ENCODE results near the gene SAPCD1. TPM values are rescaled to one million over a fixed set of nuclear protein-coding genes. Genes with fewer than 3 reads are reported as not detected.
A peak's percentile ranks its signal among the peaks of the same experiment; 100 is the strongest.

SAPCD1 gene
- total RNA-seq, 2 experiments from 2014 or later: 11.3 to 13.2 TPM

DNA sequence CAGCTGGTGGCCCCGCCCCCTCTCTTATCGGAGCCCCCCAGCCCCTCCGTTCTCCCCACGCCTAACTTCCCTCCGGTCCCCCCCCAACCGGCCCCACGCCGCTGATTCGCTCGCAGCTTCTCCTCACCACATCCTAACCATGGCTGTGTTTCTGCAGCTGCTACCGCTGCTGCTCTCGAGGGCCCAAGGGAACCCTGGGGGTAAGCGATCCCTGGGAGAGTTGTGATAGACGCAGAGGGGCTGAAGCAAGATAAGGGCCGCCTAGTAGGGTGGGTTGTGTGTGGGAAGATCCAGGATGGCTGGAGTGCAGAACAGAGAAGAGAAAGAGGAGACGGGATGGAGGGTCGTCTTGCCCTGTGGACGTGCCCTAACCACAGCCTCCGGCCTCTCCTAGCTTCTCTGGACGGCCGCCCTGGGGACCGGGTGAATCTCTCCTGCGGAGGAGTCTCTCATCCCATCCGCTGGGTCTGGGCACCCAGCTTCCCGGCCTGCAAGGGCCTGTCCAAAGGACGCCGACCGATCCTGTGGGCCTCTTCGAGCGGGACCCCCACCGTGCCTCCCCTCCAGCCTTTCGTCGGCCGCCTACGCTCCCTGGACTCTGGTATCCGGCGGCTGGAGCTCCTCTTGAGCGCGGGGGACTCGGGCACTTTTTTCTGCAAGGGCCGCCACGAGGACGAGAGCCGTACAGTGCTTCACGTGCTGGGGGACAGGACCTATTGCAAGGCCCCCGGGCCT is 39.0 kb upstream of the SAPCD1 start, which contains the start of gene MPIG6B:
TSS of gene MPIG6B (plus strand) at position 129 of the 735 bp plus-strand sequence. CDS start at position 140, 11 bp downstream.
- Mint-ChIP-seq H3K36me3 (no peaks in the 10 kb centered on the region), H3K27me3 (no peaks in the 10 kb centered on the region), H3K9me3 (no peaks in the 10 kb centered on the region), H3K27ac (no peak within 1 kb of the TSS), H3K4me1 (ENCODE audit: low read depth) (peaks cover 24% of the 10 kb centered on the region), H3K4me3 (no peak within 1 kb of the TSS)
- POLR2A ChIA-PET: no interaction called here
- intact Hi-C loops (cut with micrococcal nuclease): no loop called here
- no peak for DNase-seq
- CTCF ChIA-PET: interaction anchor here (1.0 kb wide), 1 partner anchor 31 kb away, joined by 4 read pairs; no protein-coding TSS in a partner anchor

DNA sequence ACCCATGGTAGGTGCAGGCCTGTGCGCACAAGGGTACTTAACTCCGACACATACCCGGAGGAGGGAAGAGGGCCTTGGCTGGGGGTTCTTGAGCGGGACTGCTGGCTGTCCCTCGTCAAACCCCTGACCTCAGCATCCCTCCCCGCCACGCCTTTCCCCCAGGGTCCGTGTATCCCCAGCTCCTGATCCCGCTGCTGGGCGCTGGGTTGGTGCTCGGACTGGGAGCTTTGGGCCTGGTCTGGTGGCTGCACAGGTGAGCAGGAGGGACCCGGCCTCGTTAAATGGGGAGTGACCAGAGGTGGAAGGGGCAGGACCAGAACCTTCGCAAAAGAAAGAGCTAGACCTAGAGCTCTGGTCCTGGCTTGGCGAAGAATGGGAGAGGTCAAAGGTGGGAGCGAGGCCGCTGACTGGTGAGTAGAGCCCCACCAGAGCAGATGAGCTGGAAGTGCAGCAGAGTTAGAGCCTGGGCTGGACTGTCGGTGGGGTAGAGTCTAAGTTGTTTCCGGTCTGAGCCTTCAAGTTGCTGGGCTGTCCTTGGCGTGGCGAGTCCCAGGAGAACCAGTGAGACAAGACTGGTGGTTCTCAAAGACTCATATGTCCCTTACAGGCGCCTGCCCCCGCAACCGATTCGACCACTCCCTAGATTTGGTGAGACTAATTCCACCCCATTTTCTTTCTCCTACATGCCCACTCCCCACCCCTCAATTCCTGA is 38.3 kb upstream of the SAPCD1 start:
- H3K27ac Mint-ChIP-seq: no peak overlapping the region
- H3K36me3 Mint-ChIP-seq: no peaks in the 10 kb centered on the region
- no peak overlapping the region for H3K4me3 Mint-ChIP-seq
- no peaks in the 10 kb centered on the region for H3K9me3 Mint-ChIP-seq
- CTCF ChIA-PET: interaction anchor here (1.0 kb wide), 1 partner anchor 32 kb away, joined by 4 read pairs; no protein-coding TSS in a partner anchor
- POLR2A ChIA-PET: interaction anchor here (1.2 kb wide), 1 partner anchor 89 kb away, joined by 4 read pairs; no protein-coding TSS in a partner anchor
- H3K4me1 Mint-ChIP-seq (ENCODE audit: low read depth): peaks cover 31% of the 10 kb centered on the region
- intact Hi-C loops (cut with micrococcal nuclease): no loop called here
- DNase-seq: no peak
- H3K27me3 Mint-ChIP-seq: no peaks in the 10 kb centered on the region

DNA sequence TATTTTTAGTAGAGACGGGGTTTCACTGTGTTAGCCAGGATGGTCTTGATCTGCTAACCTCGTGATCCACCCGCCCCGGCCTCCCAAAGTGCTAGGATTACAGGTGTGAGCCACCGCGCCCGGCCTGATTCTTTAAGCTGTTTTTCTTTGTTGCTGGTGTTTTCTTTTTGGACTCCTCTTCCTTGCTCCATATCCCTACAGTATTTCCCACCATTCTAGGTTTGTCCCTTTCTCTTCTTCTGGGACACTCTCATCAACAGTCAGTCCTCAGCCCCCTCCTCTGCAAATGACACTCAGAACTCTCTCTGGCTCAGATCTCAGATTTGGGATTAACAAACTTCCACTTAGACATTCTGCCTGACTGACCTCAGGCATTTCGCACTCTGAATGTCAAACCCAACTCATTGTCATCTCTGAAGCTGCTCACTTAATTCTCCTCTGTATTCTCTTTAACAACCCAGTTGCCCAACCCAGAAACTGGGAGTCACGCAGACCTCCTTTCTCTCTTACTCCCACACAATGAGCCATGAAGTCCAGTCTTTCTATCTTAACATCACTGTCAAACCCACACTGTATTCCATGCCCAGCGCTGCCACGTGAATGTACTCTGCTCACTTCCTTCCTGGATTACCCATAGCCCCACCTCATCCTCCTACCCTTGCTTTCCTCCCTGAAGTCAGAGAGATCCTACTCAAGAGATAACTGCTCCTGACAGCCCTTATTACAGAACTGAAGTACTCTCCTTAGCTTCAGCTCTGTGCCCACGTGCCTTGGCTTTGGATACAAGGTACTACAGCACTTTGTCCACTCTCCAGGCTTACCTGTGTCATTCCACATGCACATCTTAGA is 36.7 kb upstream of the SAPCD1 start:
- Mint-ChIP-seq H3K27me3 (no peaks in the 10 kb centered on the region), H3K4me3 (no peak overlapping the region), H3K4me1 (ENCODE audit: low read depth) (peaks cover 44% of the 10 kb centered on the region), H3K9me3 (no peaks in the 10 kb centered on the region), H3K36me3 (peaks cover 9% of the 10 kb centered on the region), H3K27ac (peak overlapping the region; percentile 19)
- ChIA-PET POLR2A (interaction anchor here (0.6 kb wide), 1 partner anchor 1130 kb away, joined by 3 read pairs; no protein-coding TSS in a partner anchor), CTCF (interaction anchor here (1.3 to 3.7 kb wide), 3 partner anchors 13 to 104 kb away, joined by 3 to 13 read pairs (median 8); no protein-coding TSS in a partner anchor)
- peak; percentile 36 for DNase-seq
- intact Hi-C loops (cut with micrococcal nuclease): no loop called here

DNA sequence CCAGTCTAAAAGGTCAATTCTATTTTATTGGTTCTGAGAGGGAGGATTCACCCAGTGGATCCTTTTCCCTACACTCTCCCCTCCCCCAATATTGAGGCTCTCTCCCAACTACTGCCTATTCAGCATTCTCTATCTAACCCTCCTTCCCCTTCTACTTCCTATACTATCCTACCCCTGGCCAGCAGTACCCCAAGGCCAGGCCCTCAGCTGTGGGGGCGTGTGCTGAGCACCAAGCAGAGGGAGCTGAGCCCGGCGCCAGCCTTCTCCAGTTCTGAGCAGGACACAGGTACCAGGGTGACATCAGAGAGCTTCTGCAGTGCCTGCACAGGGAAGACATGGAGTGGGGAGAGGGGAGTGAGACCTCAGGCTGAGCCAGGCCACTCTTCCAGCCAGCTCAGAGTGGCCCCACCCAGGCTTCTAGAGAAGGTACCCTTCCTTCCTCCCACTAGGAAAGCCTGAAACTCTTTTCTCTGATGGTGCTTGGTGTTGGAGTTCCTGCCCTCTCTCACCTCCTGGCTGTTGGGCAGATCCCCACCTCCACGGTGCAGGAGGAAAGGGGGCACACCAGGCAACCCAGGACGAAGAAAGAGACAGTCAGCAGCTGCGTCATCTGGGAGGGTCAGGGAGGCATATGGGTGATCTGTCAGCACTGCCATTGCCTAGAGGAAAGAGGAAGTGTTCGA is 35.3 kb upstream of the SAPCD1 start:
- Mint-ChIP-seq H3K4me1 (ENCODE audit: low read depth) (peaks cover 53% of the 10 kb centered on the region), H3K27me3 (no peaks in the 10 kb centered on the region), H3K27ac (peak overlapping the region; percentile 76), H3K36me3 (peaks cover 17% of the 10 kb centered on the region), H3K9me3 (no peaks in the 10 kb centered on the region), H3K4me3 (no peak overlapping the region)
- CTCF ChIA-PET: interaction anchor here (1.0 to 4.2 kb wide), 4 partner anchors 11 to 136 kb away, joined by 4 to 40 read pairs (median 10); partner anchors contain the start of gene MSH5
- DNase-seq: peak; percentile 37
- intact Hi-C loops (cut with micrococcal nuclease): no loop called here
- POLR2A ChIA-PET: interaction anchor here (0.6 kb wide), 1 partner anchor 106 kb away, joined by 3 read pairs; no protein-coding TSS in a partner anchor

DNA sequence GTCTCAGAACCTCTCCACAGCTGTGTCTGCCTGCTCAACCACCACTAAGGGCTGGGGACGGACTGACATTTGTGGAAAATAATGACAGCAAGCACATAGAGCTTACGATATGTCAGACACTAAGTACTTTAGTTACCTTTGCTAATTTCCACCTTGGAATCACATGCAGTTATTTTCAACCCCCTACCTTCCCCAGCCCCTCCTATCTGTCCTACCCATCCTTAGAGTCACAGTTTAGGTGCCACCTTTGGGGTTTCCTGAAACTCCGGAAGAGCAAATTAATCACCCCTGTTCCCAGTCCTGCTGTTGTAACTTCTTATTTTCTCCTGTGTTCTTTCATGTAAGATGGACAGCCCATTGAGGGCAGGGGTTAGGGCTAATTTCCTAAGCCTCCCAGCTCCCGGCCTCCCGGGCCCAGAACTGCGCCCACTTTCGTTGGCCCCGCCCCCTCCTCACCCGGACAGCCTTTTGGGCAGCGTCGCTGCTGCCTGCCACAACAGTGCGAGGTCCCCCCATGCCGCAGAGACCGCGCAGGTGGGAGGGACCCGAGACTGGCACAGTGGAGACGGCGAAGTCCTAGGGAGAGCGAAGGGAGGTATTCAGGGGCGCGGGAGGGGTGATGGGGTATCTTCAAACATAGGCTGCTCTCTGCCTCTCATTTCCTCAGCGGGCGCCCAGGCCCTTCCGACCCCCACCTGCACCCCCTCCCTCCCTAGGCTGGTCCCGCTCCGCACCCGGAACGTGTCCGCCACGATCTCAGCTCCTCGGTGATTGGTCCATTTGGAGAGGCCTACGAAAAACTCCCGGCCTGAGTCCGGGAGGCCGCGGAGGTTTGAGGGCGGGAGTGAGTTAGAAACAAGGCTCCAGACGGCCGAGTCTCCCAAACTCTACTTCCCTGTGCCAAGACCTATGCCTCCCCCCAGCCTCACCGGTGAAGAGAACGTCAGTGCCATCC is 34.5 kb upstream of the SAPCD1 start:
- intact Hi-C loops (cut with micrococcal nuclease): no loop called here
- Mint-ChIP-seq H3K36me3 (peaks cover 21% of the 10 kb centered on the region), H3K27ac (peak overlapping the region; percentile 76), H3K4me1 (ENCODE audit: low read depth) (peaks cover 54% of the 10 kb centered on the region), H3K4me3 (no peak overlapping the region), H3K9me3 (no peaks in the 10 kb centered on the region), H3K27me3 (no peaks in the 10 kb centered on the region)
- no peak for DNase-seq
- ChIA-PET POLR2A (interaction anchor here (0.6 to 2.5 kb wide), 2 partner anchors 11 to 106 kb away, joined by 3 to 11 read pairs; partner anchors contain the start of gene MSH5), CTCF (interaction anchor here (0.8 to 4.2 kb wide), 4 partner anchors 12 to 135 kb away, joined by 3 to 40 read pairs (median 8); partner anchors contain the start of gene MSH5)

DNA sequence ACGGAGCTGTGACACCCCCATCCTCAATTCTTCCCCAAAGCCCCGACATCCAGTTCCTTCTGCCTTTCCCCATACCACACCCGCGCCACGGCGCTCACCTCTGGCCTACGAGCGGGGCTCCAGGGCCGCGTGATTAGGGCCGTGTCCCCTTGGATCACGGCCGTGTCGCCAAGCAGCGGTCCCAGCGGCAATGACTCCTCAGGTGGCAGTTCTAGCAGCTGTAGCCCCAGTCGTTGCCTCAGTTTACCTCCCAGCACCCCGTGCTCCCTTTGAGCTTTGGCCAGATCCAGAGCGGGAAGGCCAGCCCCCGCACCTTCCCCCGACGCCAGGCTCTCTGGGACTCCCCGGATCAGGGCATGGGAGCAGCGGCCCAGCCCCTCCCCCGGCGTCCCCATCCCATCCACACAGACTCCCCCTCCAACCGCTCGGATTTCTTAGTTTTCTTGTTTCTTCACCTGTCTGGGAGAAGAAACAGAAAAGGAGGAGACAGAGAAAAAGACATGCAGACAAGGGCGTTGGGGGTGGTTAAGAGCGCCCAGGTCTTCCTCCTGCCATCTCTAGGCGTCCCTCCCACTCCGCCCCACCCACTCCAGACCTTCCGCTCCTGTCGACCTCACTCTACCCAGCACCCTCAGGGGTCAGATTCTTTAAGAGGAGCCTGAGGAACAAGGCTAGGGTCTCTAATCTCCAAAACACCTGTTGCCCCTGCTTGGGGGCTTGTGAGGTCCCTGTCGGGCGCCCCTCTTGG is 33.5 kb upstream of the SAPCD1 start, which contains the start of gene DDAH2:
TSS of gene DDAH2 (minus strand) at position 533 of the 748 bp plus-strand sequence. CDS start at position 395, 138 bp downstream.
- Mint-ChIP-seq H3K27ac (peak within 1 kb of the TSS; percentile 43), H3K4me3 (peak within 1 kb of the TSS; percentile 80), H3K4me1 (ENCODE audit: low read depth) (peaks cover 63% of the 10 kb centered on the region), H3K36me3 (peaks cover 31% of the 10 kb centered on the region), H3K27me3 (no peaks in the 10 kb centered on the region), H3K9me3 (no peaks in the 10 kb centered on the region)
- CTCF ChIA-PET: interaction anchor here (0.6 to 4.2 kb wide), 14 partner anchors 11 to 134 kb away, joined by 3 to 40 read pairs (median 6); partner anchors contain the start of genes HSPA1B, LSM2, LY6G6D and MSH5
- POLR2A ChIA-PET: interaction anchor here (0.7 to 2.5 kb wide), 4 partner anchors 10 to 105 kb away, joined by 3 to 11 read pairs (median 4); partner anchors contain the start of gene MSH5
- intact Hi-C loops (cut with micrococcal nuclease): loop anchor here (1.0 kb wide), 1 partner anchor 40 kb away; no protein-coding TSS in a partner anchor
- no peak for DNase-seq

DNA sequence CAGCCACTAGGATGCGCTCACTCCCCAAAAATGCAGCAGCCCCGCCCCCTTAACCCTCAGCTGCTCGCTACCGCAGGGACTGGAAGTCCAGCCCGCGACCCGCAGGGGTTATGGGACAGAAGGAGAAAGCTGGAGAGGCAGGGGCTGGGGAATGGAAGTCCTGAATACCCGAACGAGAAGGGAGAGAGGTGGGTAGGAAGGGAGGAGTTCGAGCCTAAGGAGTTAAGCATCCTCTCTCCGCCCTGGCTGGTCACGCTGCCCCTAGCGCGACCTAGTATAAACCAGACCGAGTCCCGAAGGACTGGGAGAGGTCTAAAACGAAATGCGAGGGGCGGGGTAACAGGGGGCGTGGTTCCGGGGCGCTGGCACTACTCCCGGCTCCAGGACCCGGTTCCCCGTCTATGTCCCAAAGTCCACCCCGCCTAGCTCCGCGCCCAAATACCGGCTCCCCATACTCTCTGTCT is 32.9 kb upstream of the SAPCD1 start:
- POLR2A ChIA-PET: interaction anchor here (0.7 to 2.5 kb wide), 4 partner anchors 9 to 105 kb away, joined by 3 to 11 read pairs (median 4); partner anchors contain the start of gene MSH5
- Mint-ChIP-seq H3K4me1 (ENCODE audit: low read depth) (peaks cover 69% of the 10 kb centered on the region), H3K27me3 (no peaks in the 10 kb centered on the region), H3K36me3 (peaks cover 37% of the 10 kb centered on the region), H3K4me3 (peak overlapping the region; percentile 80), H3K9me3 (no peaks in the 10 kb centered on the region), H3K27ac (peak overlapping the region; percentile 43)
- CTCF ChIA-PET: interaction anchor here (0.6 to 4.2 kb wide), 17 partner anchors 10 to 134 kb away, joined by 3 to 40 read pairs (median 5); partner anchors contain the start of genes ABHD16A, HSPA1A, HSPA1B and HSPA1L
- intact Hi-C loops (cut with micrococcal nuclease): loop anchor here (1.0 kb wide), 1 partner anchor 40 kb away; no protein-coding TSS in a partner anchor
- peak; percentile 84 for DNase-seq

DNA sequence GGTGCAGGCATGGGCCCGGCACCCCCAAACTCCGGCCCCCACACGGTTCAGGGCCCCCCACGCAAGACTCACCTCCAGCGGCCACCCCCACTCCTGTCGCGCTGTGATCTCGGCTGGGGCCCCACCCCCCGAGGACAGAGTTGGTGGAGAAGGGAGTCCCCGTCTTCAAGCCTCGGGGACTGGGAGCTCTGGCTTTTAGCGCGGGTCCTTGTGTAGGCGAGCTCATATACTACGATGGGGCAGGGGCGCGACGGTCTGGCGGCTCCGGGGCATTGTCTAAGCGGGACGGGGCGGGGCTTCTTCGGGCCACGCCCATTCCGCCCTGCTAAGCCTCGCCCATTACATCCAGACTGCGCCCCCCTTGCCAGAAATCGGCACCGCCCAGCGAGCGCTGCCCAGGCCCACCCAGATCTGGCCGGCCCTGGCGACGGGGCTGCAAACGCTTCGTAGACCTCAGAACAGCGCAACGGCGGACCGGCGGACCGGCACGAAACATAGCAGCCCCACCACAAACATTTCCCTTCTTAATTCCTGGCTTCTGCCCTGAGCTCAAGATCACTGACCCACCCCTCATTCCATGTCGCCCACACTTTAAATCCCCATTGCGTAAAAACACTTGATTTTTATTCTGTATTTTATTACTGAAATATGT is 32.4 kb upstream of the SAPCD1 start:
- Mint-ChIP-seq H3K36me3 (peaks cover 42% of the 10 kb centered on the region), H3K27ac (no peak overlapping the region), H3K9me3 (no peaks in the 10 kb centered on the region), H3K4me3 (peak overlapping the region; percentile 80), H3K27me3 (no peaks in the 10 kb centered on the region), H3K4me1 (ENCODE audit: low read depth) (peaks cover 69% of the 10 kb centered on the region)
- CTCF ChIA-PET: interaction anchor here (0.7 to 4.2 kb wide), 18 partner anchors 10 to 258 kb away, joined by 3 to 40 read pairs (median 5); partner anchors contain the start of genes ABHD16A, HSPA1A, HSPA1B and HSPA1L
- POLR2A ChIA-PET: interaction anchor here (0.7 to 2.5 kb wide), 4 partner anchors 9 to 104 kb away, joined by 3 to 11 read pairs (median 4); partner anchors contain the start of gene MSH5
- intact Hi-C loops (cut with micrococcal nuclease): loop anchor here (1.0 to 10.0 kb wide), 3 partner anchors 39 to 1165 kb away; partner anchors contain the start of gene DXO
- peak; percentile 69 for DNase-seq
